ENCODE results near the gene LTC4S. TPM values are rescaled to one million over a fixed set of nuclear protein-coding genes. Genes with fewer than 3 reads are reported as not detected.

LTC4S gene
- total and polyA plus RNA-seq, 2 donors (not counting 3 experiments of a cell fraction or from before 2014, with no cell fraction given), result 0.95 to 6.3 TPM

DNA sequence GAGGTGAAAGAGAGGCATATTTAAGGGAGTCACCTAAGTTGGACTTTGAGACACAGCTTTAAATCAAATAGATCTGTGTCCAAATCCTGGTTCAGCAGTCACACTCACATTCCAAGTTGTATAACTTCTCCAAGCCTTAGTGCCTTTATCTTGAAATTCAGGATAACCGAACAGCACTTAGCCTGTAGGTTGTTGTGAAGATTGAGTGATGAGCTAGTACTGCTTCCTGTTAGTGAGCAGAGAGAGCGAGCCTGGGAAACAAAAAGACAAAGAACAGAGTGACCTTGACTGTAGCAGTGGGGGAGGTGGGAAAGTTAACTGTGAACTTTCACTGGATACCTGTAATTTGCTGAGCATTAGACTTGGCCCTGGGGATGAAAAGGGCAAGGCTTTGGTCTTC lies 38.8 kb upstream of the LTC4S start:
- no TSS peak for BruUV-seq (replicated peaks)
- Histone ChIP-seq H4K20me1 (replicated peaks; ENCODE audit: control insufficient read depth, extremely low read depth, insufficient read depth, low read length) (peaks cover 2% of the 10 kb centered on the region), H2AFZ (ENCODE audit: low read depth, low read length) (no peak overlapping the region), H3K9me3 (replicated peaks; ENCODE audit: control insufficient read depth, insufficient read depth, low read length) (no peaks in the 10 kb centered on the region), H3K36me3 (ENCODE audit: control insufficient read depth in 2 of 2, extremely low read depth in 1 of 2, insufficient read depth in 2 of 2, low read length in 2 of 2) (no peaks in the 10 kb centered on the region), H3K4me1 (ENCODE audit: control insufficient read depth, extremely low read depth, insufficient read depth, low read length) (peaks cover 4% of the 10 kb centered on the region), H3K4me3 (replicated peaks in 1 of 3; ENCODE audit: insufficient read depth in 1 of 3, low read depth in 1 of 3, low read length in 3 of 3) (no peak overlapping the region), H3K9me1 (replicated peaks; ENCODE audit: control insufficient read depth, extremely low read depth, insufficient read depth, low read length) (no peaks in the 10 kb centered on the region), H3K9ac (replicated peaks; ENCODE audit: extremely low read depth, insufficient read depth, low read length) (no peak overlapping the region), H3K4me2 (ENCODE audit: insufficient read depth, low read length) (no peak overlapping the region), H3K27me3 (ENCODE audit: control insufficient read depth in 2 of 2, insufficient read depth in 2 of 2, low read length in 2 of 2) (no peaks in the 10 kb centered on the region), H3K27ac (ENCODE audit: insufficient read depth, low read depth, low read length) (no peak overlapping the region), H3K79me2 (ENCODE audit: control insufficient read depth, insufficient read depth, low read length) (peaks cover 66% of the 10 kb centered on the region)
- intact Hi-C loops (cut with micrococcal nuclease) (no loop called here), dilution Hi-C loops (cut with MboI; ENCODE audit: extremely low pct_ligation_motif_present, low sequenced_read_pairs) (no loop called here)
- FAIRE-seq (no peak), DNase-seq (ENCODE audit: low read depth, low spot score) (peak; percentile 28)
- TF ChIP-seq POLR2A (IDR thresholded peaks at IDR 0.05; ENCODE audit: low read depth, low read length) (no peak), EZH2 (IDR thresholded peaks at IDR 0.05; ENCODE audit: borderline replicate concordance, low read depth, low read length, severe bottlenecking) (no peak), FOS (IDR thresholded peaks at IDR 0.05; ENCODE audit: borderline replicate concordance, insufficient read depth, low read length) (no peak), MYC (IDR thresholded peaks at IDR 0.05; ENCODE audit: low read depth, low read length) (no peak)
- ChIA-PET POLR2A (no interaction called here), CTCF (interaction anchor here (0.7 to 2.3 kb wide), 4 partner anchors 9 to 47 kb away, joined by 3 to 15 read pairs (median 4); no protein-coding TSS in a partner anchor)

DNA sequence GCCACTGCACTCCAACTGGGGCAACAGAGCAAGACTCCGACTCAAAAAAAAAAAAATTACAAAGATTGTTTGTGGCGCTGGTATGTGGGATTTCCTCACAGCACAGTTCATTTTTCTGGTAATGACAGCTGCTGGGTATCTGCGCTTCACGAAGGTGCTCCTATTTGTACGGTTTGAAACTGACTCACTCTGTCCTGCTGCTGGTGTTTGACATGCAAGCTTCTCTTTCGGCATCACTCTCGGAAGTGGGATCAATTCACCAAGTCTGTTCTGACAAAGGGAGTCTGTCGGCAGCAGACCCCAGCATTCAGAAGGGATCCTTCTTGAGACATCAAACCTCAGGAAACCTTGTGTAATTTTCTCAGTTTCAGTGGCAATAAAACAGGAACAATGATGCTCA lies 34.8 kb upstream of the LTC4S start:
- FAIRE-seq (no peak), DNase-seq (ENCODE audit: low read depth, low spot score) (no peak)
- no peak overlapping the region for H3K4me3 ChIP-seq (replicated peaks in 1 of 3; ENCODE audit: insufficient read depth in 1 of 3, low read depth in 1 of 3, low read length in 3 of 3)
- no peaks in the 10 kb centered on the region for H3K36me3 ChIP-seq (ENCODE audit: control insufficient read depth in 2 of 2, extremely low read depth in 1 of 2, insufficient read depth in 2 of 2, low read length in 2 of 2)
- H3K79me2 ChIP-seq (ENCODE audit: control insufficient read depth, insufficient read depth, low read length), result peaks cover 59% of the 10 kb centered on the region
- BruUV-seq (replicated peaks), result no TSS peak
- ChIA-PET POLR2A (no interaction called here), CTCF (interaction anchor here (1.2 kb wide), 1 partner anchor 10 kb away, joined by 3 read pairs; no protein-coding TSS in a partner anchor)
- no peaks in the 10 kb centered on the region for H3K9me3 ChIP-seq (replicated peaks; ENCODE audit: control insufficient read depth, insufficient read depth, low read length)
- intact Hi-C loops (cut with micrococcal nuclease), result no loop called here
- H3K4me2 ChIP-seq (ENCODE audit: insufficient read depth, low read length), result no peak overlapping the region
- H3K9me1 ChIP-seq (replicated peaks; ENCODE audit: control insufficient read depth, extremely low read depth, insufficient read depth, low read length), result no peaks in the 10 kb centered on the region
- no peak for TF ChIP-seq JUN (IDR thresholded peaks at IDR 0.05; ENCODE audit: borderline replicate concordance, insufficient read depth, insufficient read length, low read depth)
- TF ChIP-seq POLR2AphosphoS5 (IDR thresholded peaks at IDR 0.05; ENCODE audit: insufficient read depth, low read depth, low read length), result no peak
- no peak overlapping the region for H3K9ac ChIP-seq (replicated peaks; ENCODE audit: extremely low read depth, insufficient read depth, low read length)
- H4K20me1 ChIP-seq (replicated peaks; ENCODE audit: control insufficient read depth, extremely low read depth, insufficient read depth, low read length), result peaks cover 2% of the 10 kb centered on the region
- dilution Hi-C loops (cut with MboI; ENCODE audit: extremely low pct_ligation_motif_present, low sequenced_read_pairs), result no loop called here
- H2AFZ ChIP-seq (ENCODE audit: low read depth, low read length), result no peak overlapping the region
- H3K27ac ChIP-seq (ENCODE audit: insufficient read depth, low read depth, low read length), result no peak overlapping the region
- no peaks in the 10 kb centered on the region for H3K27me3 ChIP-seq (ENCODE audit: control insufficient read depth in 2 of 2, insufficient read depth in 2 of 2, low read length in 2 of 2)
- peaks cover 26% of the 10 kb centered on the region for H3K4me1 ChIP-seq (ENCODE audit: control insufficient read depth, extremely low read depth, insufficient read depth, low read length)

All from endothelial cell of umbilical vein (primary cell).